ENCODE results near the gene MTHFD1L.
A peak's percentile ranks its signal among the peaks of the same experiment; 100 is the strongest.

Gene MTHFD1L

DNA sequence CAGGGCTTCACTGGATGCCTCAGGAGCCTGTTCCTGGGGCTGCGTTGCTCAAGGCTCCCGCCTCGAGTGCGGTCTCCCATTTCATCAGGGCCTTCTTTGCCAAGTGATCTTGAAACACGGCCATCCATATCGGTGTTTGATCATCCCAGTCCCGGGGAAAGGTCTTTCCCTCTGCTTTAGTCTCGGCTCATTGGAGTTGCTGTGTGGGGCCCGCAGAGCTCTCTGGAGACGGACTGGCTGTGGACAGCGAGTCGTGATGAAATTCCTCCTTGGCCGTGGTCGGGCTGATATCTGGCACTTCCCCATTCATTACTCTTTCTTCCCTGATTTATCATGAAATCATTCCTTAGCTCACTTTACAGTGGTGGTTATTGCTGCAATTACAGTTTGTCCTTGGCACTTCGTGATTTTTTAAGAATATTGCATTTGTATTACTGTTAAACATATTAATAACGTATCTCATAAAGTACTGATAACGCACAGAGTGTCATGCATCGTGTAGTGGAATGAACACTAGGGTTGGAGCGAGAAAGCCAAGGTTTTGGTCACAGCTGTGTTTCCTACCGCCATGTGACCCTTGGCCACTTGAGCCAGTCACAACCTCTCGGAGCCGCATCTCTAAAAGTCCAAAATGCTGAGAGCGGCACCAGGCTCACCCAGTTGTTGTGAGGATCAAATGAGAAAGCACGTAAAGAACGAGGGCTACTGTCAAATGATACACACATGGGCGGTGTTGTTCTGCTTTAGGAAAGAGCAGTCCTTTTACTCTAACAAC lies 71.8 kb downstream of the MTHFD1L start:
- no peak for DNase-seq

DNA sequence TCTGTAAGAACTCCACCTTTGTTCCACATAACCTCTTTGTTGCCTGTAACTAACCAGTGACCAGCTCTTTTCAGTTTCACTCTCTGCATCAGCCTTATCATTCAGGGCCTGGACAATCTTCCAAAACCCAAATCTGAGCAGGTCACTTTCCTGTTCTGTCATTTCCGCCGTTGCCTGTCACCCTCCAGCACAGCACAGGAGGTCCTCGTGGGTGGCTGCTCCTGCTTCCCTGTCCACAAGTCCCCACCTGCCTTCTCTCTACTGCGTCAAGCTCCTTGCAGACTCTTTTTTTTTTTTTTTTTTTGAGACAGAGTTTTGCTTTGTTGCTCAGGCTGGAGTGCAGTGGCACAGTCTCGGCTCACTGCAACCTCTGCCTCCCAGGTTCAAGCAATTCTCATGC lies 73.9 kb downstream of the MTHFD1L start:
- DNase-seq = no peak

DNA sequence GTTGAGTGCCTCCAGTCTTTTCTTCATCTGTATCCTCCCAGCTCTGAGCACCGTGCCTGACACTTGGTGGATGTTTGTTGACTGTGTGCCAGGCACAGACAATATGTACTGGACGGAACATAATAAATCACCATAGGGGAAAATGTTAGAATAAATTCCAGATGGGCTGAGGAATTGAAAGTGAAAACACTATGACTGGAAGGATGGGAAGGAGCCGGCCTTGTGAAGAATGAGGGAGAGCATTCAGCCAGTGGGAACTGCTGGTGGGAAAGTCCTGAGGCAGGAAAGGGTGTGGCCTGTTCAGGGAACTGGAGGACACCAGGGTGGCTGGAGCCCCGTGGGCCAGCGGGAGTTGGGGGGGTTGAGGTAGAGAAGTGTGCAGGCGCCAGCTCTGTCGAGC lies 75.4 kb downstream of the MTHFD1L start:
- no peak for DNase-seq

DNA sequence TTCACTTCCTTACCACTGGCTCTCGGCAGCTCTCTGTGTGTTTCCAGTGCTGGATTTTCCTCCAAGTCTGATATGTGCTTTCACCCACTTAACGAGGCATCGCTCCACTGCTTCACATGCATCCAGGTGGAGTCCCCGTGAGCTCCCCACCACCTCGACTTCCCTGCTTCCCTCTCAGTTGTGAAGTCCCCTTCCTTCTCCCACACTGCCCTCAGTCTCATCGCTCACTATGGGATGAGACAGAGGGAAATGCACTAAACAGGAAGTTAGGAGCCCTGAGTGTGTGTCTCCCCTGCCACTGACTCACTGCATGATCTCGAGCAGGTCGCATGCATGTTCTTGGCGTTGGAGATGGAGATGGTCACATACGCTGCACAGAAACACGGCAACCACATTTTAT lies 84.0 kb downstream of the MTHFD1L start:
- DNase-seq = no peak

DNA sequence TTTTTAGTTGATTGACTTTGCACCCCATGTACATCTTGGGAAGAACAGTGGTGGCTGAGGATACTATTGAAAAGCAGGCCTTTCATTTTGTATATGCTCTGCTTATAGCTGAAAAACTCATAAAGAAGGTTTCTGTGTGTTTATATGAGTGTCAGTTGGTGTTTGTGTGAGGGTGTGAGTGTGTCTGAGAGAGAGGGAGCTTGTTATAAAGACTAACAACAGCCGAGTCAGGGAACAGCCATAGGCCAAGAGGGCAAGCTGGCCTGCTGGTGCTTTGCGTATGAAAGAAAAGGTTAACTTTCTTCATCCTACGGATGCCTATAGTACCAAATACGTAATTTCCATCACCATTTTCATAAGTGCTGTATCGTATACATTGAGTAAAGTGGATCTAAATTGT lies 88.3 kb downstream of the MTHFD1L start:
- DNase-seq = no peak

DNA sequence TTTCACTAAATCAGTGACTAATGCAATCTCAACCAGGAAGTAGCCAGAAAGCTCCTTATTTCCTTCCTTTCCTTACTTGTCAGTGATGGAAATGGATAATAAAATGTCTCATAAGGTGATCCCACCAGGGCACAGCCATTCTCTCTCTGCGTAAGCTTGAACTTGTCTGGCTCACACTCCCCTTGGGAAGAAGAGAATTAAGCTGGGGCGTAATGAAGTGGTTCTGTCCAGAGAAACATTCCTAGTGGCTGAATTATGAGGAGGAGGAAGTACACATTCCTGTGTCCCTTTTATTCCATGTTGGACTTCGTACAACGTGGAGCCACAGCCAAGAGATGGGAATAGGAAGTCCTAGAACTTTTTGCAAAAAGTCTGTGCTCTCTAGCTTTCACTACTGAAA lies 93.7 kb downstream of the MTHFD1L start:
- DNase-seq = no peak

DNA sequence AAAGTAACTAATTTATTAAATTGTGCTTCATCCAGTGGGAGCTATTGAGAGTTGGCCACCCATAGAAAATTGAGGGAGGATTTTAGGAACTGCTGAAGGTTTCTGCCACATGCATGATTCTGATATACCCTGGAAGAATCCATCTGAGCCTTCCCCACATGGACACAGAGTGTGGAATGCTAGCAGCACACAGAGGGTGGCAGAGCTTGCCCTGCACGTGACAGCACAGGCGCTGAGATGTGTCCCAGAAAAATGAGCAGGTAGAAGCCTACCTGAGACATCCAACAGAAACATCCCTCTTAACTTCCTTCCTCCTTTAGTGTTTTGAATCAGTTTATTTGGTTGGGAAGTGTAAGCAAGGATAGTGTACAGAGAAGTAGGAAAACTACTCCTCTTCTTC lies 96.9 kb downstream of the MTHFD1L start:
- no peak for DNase-seq

DNA sequence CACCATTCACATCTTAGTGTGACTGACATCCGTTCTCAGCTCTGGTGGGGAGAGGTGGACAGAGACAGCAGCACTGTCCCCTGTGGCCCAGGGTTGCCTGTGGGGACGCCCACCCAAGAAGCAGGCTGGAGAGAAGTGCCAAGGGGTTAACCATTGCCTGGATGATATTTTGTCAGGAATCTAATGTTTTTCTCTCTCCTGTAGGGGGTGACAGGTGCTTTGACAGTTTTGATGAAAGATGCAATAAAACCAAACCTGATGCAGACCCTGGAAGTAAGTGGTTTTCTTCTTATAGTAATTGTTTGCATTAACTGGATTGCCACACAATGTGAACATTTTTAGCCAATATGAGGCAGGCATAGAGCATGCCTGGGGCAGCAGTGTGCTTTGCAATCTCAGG lies 99.3 kb downstream of the MTHFD1L start:
- DNase-seq = no peak

DNA sequence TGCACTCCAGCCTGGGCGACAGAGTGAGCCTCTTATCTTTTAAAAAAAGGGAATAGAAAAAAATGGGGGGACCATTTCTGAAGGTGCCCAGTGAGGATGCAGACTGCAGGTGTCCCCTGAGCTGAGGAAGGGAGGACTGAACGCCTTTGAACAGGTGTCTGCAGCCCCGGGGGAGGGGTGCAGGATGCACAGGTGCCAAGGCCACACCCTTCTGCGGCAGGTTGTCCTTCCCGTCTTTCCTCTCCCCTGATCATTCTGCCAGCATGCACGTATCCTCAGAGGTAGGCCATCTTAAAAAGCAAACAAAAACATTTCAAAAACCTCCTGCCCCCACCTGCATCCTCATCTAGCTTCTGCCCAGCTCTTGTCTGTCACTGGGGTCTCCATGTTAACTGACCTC lies 101.3 kb downstream of the MTHFD1L start:
- DNase-seq = peak; percentile 30

DNA sequence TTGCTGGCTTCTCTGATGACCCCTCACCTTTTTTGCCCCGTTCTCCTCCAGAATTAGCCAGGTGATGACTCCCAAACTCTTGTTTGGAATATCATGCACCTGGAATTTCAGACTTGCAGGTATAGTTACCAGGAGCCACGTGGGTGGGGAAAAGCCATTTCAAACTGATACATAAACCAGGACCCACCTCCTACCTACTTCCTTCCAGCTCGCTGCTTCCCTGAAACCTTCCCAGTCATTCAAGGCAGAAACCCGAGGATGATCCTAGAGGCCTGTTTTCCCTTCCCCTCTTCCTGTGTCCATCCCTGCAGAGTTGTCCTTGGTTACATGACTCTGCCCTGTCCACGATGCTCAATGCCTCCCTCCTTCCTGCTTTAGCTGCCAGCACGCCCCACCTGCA lies 101.9 kb downstream of the MTHFD1L start:
- DNase-seq = no peak

DNA sequence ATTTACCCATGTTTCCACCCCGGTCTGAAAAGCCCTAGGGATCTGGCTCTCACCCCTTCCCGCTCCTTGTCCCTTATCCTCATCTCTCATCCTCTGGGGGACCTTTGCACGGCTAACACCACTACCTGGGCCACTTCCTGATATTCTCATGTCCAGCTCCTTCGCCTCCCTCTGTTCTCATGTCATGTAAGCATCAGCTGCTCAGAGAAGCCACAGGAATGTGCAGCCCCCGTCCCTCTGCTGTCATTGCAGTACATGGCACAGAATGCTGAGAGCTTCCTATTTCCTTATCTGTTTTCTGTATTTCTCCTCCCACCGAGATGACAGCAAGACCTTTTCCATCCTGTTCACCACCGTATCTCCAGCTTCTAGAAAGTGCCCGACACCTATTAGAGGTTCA lies 102.4 kb downstream of the MTHFD1L start:
- no peak for DNase-seq

DNA sequence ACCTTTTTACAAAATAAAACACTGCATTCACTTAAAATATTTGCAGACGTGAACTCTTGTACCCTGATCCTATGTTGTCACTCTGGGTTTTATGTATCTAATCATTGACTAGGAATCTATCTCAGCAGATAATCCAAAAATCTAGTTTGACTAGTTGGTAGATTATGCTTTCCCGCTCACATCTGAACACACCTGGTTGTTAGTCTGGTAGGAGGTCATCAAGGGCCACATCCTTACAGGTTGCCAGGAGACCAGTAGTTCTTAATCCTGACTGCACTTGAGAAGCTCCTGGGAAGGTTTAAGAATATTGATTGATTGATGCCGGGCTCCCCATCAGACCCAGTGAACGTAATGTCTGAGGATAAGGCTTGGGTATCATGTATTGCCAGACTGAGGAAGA lies 104.4 kb downstream of the MTHFD1L start:
- no peak for DNase-seq

DNA sequence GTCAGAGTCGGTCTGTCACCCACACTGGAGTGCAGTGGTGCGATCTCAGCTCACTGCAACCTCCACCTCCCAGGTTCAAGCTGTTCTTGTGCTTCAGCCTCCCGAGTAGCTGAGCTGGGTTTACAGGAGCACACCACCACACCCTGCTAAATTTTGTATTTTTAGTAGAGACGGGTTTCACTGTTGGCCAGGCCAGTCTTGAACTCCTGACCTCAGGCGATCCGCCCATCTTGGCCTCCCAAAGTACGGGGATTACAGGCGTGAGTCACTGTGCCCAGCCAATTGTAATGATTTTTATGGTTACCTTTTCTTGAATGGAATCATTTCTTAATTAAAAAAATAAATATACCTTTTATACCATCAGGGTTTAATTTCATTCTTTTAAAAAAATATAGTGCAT lies 105.7 kb downstream of the MTHFD1L start:
- no peak for DNase-seq

DNA sequence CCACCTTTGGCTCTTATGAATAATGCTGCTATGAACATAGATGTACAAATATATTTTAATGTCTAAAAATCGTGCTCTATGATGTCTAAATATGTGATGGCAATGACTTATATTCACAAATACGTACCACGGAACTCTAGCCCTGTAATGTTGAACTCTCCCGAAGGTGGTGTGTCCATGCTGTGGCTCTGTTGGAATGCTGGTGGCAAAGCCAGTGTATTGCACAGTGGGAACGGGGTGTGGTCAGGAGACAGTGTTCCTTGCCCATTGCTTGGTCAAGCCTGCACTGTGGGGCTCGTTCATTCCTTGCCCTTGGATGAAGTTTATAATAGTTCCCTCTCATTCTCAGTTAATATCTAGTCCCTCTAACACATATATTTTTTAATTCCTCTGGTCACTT lies 109.6 kb downstream of the MTHFD1L start:
- DNase-seq = no peak

DNA sequence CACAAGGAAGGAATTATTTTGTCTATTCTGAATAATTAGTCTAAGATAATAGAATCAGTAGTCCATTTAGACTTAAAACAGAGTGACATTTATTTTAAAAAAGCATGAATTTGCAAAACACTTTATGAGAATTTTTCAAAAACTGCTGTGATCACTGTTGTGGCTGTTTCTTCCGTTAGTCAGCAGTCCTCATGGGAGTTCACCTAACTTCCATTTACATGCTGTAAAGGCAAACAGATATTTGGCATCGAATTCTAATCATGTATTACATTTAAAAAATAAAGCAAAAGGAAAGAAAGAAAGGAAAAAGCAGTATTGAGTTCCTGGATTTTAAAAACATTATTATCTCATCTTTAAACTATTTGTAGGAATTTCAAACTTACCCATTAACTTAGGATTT lies 111.8 kb downstream of the MTHFD1L start:
- no peak for DNase-seq

DNA sequence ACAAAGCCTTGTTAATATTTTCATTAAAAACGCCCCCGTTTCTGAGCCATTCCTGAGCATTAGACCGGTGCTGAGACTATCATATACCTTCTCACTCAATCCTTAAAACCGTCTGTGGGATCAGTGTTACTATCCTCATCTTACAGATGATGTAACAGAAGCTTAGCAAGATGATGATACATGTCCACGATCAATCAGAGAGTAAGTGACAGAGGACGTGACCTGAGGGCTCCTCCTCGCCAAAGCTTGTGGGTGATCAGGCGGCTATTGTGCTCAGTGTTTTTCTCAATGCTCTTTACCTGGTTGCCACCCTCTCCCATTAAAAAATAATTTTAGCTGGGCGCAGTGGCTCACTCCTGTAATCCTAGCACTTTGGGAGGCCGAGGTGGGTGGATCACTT lies 113.1 kb downstream of the MTHFD1L start:
- DNase-seq = no peak

DNA sequence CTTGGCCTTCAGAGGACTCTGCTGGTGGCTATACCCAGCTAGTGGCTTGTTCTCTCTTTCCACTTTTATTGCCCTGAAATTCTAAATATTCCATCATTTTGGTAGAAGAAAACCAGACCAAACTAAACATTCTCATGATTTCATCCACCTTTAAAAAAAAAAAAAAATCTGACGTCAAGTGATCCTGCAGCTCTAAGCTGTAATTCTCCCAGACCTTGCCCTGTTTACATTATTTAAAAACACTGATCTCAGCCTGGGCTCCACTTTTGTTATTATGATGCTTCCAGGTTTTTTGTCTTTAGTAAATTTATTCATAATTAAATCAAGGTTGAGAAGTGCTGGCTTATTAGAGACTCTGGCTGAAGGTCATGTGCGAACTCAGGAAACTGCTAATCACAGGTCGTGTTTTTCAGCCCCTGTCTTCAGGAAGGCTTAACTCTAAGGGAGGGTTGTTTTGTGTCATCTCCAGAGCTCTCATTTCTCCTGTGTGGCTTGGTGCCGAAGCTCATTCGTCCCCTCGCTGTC lies 114.4 kb downstream of the MTHFD1L start:
- DNase-seq = no peak

DNA sequence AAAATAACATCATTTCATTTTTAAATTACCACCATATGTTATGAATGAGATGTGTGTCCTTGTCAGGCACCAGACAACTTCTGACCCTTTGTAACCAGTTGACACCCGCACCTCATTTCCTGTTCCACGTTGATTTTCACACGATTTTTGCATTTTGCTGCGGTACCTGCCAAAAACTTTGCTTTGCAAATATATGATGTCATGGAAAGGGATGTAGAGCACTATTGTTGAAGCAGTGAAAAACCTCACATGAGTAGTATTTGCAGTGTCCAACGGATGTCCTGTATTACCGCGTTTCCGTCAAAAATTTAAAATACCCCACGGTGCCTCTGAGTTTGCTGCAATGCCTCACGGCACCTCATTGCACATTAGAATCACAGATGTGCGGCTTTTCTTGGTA lies 115.6 kb downstream of the MTHFD1L start:
- no peak for DNase-seq

DNA sequence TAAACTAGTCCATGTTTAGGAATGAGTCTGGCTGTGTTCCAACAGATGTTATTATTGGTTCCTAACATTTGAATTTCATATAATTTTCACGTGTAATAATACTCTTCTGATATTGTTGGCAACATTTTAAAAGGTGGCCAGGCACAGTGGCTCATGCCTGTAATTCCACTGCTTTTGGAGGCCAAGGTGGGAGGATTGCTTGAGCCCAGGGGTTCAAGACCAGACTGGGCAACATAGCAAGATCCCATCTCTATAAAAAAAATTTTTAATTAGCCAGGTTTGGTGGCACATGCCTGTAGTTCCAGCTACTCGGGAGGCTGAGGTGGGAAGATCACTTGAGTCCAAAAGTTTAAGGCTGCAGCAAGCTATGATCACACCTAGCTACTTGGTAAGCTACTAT lies 116.2 kb downstream of the MTHFD1L start:
- no peak for DNase-seq

DNA sequence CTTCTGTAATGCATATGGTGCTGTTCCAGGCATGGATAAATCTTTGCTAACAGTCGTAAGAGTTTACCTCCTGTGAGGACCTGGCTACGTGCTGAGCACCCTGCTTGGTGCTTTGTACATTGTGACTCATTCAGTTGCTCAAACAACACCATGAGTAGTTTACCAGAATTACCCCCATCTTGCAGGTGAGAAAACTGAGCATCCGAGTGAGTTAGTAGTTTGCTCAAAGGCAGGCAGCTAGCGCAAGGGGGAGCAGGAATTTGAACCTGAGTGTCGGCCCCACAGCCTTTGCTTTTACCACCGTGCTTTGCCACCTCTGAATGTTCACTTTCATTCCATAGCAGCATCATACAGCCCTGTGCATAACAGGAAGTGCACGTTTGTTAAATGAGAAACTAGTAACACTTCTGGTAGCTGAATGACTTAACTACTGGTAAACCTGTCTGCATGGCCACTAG lies 121.9 kb downstream of the MTHFD1L start:
- no peak for DNase-seq

DNA sequence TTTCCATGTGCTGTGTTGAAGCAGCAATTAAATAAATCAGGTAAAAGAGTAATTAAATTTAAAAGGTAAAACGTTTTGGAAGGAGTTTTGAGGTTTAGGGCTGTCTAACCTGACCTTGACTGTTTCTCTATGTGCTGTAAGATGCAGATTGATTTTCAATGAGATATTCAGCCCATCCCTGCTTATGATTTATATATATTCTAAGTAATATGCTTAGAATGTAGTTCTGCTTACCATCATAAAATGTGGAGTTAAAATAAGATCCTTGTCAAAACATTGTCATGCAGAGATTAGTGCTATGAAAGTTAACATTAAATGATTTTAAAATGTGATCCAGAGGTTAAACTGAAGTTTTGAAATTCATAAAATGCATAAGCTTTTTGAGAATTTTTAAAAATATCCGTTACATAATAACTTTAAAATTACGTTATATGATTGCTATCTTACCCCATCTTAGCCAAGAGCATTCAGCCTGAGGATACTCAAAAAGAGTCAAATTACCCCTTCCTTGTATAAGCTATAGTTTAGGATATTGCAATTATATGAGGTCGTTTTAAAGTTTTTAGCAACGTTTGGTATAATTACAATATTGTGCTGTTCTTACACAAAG lies 122.5 kb downstream of the MTHFD1L start:
- no peak for DNase-seq

DNA sequence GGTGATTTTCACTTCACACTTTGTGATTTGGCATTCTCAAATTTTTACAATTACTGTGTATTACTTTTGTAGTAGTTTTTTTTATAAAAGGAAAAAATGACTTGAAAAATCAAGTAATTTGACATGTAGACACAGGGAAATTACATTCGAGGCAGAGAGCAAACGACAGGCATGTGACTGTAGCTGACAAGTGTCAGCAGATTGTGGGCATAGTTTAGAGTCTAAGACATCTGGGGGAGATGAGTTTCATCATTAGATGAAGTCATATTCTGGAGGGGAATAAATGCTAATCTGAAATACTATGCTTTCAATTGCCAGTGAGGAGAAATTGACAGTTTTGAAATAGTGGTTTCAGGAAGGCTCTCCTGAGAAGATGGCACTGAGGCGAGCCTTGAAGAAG lies 126.0 kb downstream of the MTHFD1L start:
- no peak for DNase-seq

DNA sequence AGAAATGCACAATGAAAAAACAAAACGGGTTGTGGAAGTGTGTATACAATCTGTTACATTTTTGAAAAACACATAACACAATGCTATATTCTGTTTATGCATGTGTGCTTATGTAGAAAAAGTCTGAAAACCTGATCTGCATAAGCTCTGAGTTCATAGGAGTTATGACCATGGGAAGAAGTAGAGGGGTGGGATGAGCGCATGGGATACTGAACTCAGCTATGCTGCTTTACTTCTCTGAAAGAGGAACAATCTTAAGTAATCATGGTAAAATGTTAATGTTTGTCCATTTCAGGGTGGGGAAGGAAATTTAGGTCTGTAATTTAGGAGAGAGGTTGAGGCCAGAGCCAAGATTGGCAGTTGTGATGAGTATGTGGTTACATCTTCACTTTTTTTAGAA lies 126.8 kb downstream of the MTHFD1L start:
- no peak for DNase-seq

DNA sequence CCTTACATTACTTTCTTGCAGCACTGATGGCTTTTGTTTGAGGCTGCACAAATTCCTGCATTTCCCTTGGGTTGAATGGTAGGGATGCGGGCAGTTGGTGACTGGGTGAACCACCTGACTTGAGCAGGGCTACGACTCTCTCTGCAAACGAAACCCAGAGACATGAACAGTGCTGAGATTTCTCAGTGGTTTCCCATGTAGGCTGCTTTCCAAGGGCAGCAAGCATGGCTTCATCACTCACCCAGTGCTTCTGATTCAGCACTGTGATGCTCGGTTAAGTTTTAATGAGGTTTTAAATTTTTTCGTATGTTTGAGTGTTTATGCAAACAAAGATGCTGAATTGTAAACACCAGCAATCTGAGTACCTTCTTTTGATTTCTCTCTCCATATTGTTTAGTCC lies 127.2 kb downstream of the MTHFD1L start:
- DNase-seq = no peak

DNA sequence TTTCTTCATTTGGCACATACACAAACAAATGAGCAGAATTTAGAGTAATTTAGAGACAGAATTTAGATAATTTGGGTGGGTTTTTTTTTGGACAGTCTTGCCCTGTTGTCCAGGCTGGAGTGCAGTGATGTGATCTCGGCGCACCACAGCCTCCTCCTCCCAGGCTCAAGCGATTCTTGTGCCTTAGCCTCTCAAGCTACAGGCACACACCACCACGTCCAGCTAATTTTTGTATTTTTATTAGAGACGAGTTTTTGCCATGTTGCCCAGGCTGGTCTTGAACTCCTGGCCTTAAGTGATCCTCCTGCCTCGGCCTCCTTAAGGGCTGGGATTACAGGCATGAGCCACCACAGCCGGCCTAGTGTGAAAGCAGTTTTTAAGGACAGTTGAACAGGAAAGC lies 127.8 kb downstream of the MTHFD1L start:
- DNase-seq = no peak
